Right atrium auricular region (tissue), 2 donors: ENCODE data around the gene CACNA1H. TPM values are rescaled to one million over a fixed set of nuclear protein-coding genes. Genes with fewer than 3 reads are reported as not detected.

Experiments used
- DNase-seq: peaks from one replicate; pipeline ENCODE4 v3.0.0-alpha.2; 2019; ENCODE audit warnings: low spot score
- H3K27ac ChIP-seq, 2 donors: fragments of 200-600 bp; sonication (generic); 1 replicate in 1 of 2; 2 replicates in 1 of 2; pipeline ENCODE4 v1.5.1; 2016 to 2019
- H3K27me3 ChIP-seq, 2 donors: fragments of 200-600 bp; sonication (generic); one replicate each; pipeline versions ENCODE4 v1.5.1 to v1.6.0; 2017 to 2019
- H3K36me3 ChIP-seq: fragments of 200-600 bp; sonication (generic); one replicate; pipeline ENCODE4 v1.5.1; 2016
- H3K4me1 ChIP-seq, 2 donors: fragments of 200-600 bp; sonication (generic); one replicate each; pipeline versions ENCODE4 v1.5.1 to v1.6.0; 2017 to 2019
- H3K4me3 ChIP-seq, 2 donors: fragments of 200-600 bp; sonication (generic); 1 replicate in 1 of 2; 2 replicates in 1 of 2; pipeline ENCODE4 v1.5.1; 2017 to 2019; ENCODE audit warnings: mild to moderate bottlenecking in 1 of 2, moderate library complexity in 1 of 2
- H3K9me3 ChIP-seq, 2 donors: fragments of 200-600 bp; sonication (generic); one replicate each; pipeline ENCODE4 v1.5.1; 2019
- total RNA-seq, 2 donors: library from RNA; depleted of rRNA; stranded (reverse); fragments of >200 nt; gene quantifications; one replicate each; pipeline ENCODE4 v1.1.0, GENCODE V29; 2016
- TF ChIP-seq, protein P1 (sequence below), 2 donors: fragments of 200-600 bp; sonication (generic); IDR thresholded peaks; one replicate each; pipeline ENCODE4 v1.5.1; 2019; ENCODE audit warnings: antibody characterized with exemption in 2 of 2

CACNA1H gene
- total RNA-seq, 2 donors from 2014 or later = 7.0 to 9.4 TPM

DNA sequence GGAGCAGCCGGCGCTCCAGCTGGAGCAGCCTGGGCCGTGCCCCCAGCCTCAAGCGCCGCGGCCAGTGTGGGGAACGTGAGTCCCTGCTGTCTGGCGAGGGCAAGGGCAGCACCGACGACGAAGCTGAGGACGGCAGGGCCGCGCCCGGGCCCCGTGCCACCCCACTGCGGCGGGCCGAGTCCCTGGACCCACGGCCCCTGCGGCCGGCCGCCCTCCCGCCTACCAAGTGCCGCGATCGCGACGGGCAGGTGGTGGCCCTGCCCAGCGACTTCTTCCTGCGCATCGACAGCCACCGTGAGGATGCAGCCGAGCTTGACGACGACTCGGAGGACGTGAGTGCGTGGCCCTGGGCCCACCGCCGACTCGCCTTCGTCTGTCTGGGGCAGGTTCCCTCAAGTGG, 56.2 kb downstream of the CACNA1H start:
- no peaks in the 10 kb centered on the region for H3K4me1 ChIP-seq
- TF ChIP-seq, protein P1, sequence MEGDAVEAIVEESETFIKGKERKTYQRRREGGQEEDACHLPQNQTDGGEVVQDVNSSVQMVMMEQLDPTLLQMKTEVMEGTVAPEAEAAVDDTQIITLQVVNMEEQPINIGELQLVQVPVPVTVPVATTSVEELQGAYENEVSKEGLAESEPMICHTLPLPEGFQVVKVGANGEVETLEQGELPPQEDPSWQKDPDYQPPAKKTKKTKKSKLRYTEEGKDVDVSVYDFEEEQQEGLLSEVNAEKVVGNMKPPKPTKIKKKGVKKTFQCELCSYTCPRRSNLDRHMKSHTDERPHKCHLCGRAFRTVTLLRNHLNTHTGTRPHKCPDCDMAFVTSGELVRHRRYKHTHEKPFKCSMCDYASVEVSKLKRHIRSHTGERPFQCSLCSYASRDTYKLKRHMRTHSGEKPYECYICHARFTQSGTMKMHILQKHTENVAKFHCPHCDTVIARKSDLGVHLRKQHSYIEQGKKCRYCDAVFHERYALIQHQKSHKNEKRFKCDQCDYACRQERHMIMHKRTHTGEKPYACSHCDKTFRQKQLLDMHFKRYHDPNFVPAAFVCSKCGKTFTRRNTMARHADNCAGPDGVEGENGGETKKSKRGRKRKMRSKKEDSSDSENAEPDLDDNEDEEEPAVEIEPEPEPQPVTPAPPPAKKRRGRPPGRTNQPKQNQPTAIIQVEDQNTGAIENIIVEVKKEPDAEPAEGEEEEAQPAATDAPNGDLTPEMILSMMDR (IDR thresholded peaks at IDR 0.05) = no peak
- H3K36me3 ChIP-seq = no peaks in the 10 kb centered on the region
- H3K27me3 ChIP-seq = no peaks in the 10 kb centered on the region
- H3K4me3 ChIP-seq = no peak overlapping the region
- H3K27ac ChIP-seq = no peak overlapping the region
- no peak for DNase-seq
- H3K9me3 ChIP-seq = no peaks in the 10 kb centered on the region

DNA sequence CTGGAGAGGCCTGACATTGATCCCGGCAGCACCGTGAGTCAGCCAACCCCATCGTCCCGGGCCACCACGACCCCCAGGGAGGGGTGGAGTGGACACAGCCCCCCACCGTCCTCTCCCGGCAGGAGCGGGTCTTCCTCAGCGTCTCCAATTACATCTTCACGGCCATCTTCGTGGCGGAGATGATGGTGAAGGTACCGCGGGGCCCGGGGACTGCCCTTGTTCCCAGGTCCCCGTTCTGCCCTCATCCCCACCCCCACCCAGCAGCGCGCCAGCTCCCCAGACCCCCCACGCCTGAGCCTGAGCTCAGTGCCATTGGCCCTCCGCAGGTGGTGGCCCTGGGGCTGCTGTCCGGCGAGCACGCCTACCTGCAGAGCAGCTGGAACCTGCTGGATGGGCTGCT, 57.6 kb downstream of the CACNA1H start:
- Histone ChIP-seq H3K27me3 (no peaks in the 10 kb centered on the region), H3K4me1 (no peaks in the 10 kb centered on the region), H3K4me3 (no peak overlapping the region), H3K36me3 (no peaks in the 10 kb centered on the region), H3K27ac (no peak overlapping the region), H3K9me3 (no peaks in the 10 kb centered on the region)
- TF ChIP-seq, protein P1 (IDR thresholded peaks at IDR 0.05) = no peak
- DNase-seq = no peak

DNA sequence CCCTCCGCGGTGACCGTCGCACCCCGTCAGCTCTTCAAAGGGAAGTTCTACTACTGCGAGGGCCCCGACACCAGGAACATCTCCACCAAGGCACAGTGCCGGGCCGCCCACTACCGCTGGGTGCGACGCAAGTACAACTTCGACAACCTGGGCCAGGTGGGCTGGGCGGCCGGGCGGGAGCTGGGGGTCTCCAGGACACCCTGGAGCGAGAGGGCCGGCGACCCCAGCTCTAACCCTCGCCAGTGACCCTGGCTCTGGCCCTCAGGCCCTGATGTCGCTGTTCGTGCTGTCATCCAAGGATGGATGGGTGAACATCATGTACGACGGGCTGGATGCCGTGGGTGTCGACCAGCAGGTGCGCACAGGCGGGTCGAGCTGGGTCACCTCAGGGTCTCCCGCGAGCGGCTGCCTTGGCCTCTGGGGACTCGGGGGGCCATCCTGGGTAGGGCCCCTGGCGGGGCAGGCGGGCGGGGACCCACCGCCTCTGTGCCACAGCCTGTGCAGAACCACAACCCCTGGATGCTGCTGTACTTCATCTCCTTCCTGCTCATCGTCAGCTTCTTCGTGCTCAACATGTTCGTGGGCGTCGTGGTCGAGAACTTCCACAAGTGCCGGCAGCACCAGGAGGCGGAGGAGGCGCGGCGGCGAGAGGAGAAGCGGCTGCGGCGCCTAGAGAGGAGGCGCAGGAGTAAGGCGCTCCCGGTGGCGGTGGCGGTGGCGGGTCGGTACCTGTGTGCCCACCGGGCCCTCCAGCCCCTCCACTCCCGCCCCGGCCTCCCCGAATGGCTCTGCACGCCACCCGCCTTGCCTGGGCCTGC, 58.8 kb downstream of the CACNA1H start:
- H3K4me1 ChIP-seq = no peaks in the 10 kb centered on the region
- H3K27me3 ChIP-seq = no peaks in the 10 kb centered on the region
- no peak overlapping the region for H3K4me3 ChIP-seq
- H3K9me3 ChIP-seq = no peaks in the 10 kb centered on the region
- no peaks in the 10 kb centered on the region for H3K36me3 ChIP-seq
- H3K27ac ChIP-seq = no peak overlapping the region
- TF ChIP-seq, protein P1 (IDR thresholded peaks at IDR 0.05) = no peak
- DNase-seq = no peak

DNA sequence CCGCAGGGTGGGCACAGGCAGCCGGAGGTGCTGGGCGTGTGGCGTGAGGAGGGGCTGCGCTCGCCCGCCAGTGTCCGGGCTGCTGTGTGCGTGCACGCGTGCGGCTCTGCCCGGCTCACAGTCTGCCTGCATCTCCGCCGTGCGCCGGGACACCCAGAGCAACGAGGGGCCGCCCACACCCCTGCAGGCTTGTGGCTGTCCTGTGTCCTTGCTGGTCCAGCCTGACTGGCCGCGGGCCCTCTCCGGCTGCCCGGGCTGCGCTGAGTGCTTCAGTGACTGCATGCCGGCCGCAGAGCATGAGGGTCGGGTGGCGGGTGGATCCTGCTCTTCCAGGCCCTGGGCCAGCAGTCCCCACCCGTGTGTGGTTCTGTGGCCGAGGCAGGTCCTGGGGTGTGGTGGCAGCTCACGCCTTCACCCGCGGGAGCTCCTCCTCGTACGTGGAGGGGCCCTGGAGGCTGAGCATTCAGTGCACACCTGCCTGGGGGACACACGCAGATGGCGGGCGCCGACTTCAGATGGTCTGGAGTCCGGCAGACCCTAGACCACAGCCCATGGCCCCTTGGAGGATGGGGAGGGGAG, 59.8 kb downstream of the CACNA1H start:
- H3K27me3 ChIP-seq = no peaks in the 10 kb centered on the region

DNA sequence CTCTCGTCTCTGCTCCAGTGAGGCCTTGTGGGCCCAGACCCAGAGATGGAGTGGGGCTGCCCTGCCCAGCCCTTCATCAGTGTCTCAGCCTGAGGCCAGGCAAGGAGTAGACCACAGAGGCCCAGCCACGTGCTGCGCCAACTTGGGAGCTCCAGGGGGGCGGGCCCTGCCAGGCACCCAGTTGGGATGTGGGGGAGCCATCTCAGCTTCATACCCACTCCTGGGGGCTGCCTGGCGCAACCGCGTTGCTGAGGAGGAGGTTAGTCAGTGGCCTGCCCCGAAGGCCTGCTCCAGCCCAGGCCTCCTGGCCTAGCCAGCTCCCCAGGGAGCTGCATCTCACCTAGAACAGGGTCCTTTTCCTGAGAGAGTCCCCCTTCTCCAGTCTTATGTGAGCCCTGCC, 60.3 kb downstream of the CACNA1H start:
- Histone ChIP-seq H3K9me3 (no peaks in the 10 kb centered on the region), H3K4me1 (no peaks in the 10 kb centered on the region), H3K27ac (no peak overlapping the region), H3K27me3 (no peaks in the 10 kb centered on the region), H3K36me3 (no peaks in the 10 kb centered on the region), H3K4me3 (no peak overlapping the region)
- DNase-seq = no peak
- TF ChIP-seq, protein P1 (IDR thresholded peaks at IDR 0.05) = no peak

More for the DNA sequence above, 59.8 kb downstream of the CACNA1H start:
- Histone ChIP-seq H3K9me3 (no peaks in the 10 kb centered on the region), H3K4me1 (no peaks in the 10 kb centered on the region), H3K27ac (no peak overlapping the region), H3K36me3 (no peaks in the 10 kb centered on the region), H3K4me3 (no peak overlapping the region)
- no peak for DNase-seq
- TF ChIP-seq, protein P1 (IDR thresholded peaks at IDR 0.05) = no peak
